Ovary (tissue), 3 donors: Measurements from ENCODE around the gene SPAG4.

Source experiments
- POLR2A ChIP-seq: fragments of 450-650 bp; IDR thresholded peaks from one replicate; pipeline ENCODE4 v1.6.1; 2017; ENCODE audit warnings: antibody characterized with exemption, mild to moderate bottlenecking, moderate library complexity
- TF ChIP-seq, protein P1 (sequence below), 3 donors: fragments of 450-650 bp in 2 of 3; fragments of 200-600 bp in 1 of 3; IDR thresholded peaks; one replicate each; pipeline versions ENCODE4 v1.5.1 to v1.8.0; 2016 to 2022; ENCODE audit warnings: antibody characterized with exemption in 3 of 3, mild to moderate bottlenecking in 1 of 3
- donor health status: DM: no; HTN: no; CAD: no.

GRCh38 chr20:35576816-35577215, 38.8 kb upstream of the SPAG4 start:
- TF ChIP-seq POLR2A: no peak
- TF ChIP-seq, protein P1, sequence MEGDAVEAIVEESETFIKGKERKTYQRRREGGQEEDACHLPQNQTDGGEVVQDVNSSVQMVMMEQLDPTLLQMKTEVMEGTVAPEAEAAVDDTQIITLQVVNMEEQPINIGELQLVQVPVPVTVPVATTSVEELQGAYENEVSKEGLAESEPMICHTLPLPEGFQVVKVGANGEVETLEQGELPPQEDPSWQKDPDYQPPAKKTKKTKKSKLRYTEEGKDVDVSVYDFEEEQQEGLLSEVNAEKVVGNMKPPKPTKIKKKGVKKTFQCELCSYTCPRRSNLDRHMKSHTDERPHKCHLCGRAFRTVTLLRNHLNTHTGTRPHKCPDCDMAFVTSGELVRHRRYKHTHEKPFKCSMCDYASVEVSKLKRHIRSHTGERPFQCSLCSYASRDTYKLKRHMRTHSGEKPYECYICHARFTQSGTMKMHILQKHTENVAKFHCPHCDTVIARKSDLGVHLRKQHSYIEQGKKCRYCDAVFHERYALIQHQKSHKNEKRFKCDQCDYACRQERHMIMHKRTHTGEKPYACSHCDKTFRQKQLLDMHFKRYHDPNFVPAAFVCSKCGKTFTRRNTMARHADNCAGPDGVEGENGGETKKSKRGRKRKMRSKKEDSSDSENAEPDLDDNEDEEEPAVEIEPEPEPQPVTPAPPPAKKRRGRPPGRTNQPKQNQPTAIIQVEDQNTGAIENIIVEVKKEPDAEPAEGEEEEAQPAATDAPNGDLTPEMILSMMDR (IDR thresholded peaks at IDR 0.05): no peak
